Nephron progenitor cell (in vitro differentiated cells): ENCODE results near the gene DDX47.
"Not testable (repeated sequence)": the region's sequence is repeated elsewhere in the genome, so short reads cannot be mapped to it uniquely, and the experiment has no call there.

Experiments
- DNase-seq: peaks from one replicate; pipeline ENCODE4 v3.0.0; 2021
- H3K27ac Mint-ChIP-seq: 2 replicates; pipeline ENCODE4 v1.8.0; 2021; ENCODE audit warnings: mild to moderate bottlenecking, moderate library complexity, mixed read lengths
- H3K27me3 Mint-ChIP-seq: 2 replicates; pipeline ENCODE4 v1.8.0; 2021; ENCODE audit warnings: mild to moderate bottlenecking, low read depth, mixed read lengths; ENCODE audit not compliant: poor library complexity
- H3K36me3 Mint-ChIP-seq: 2 replicates; pipeline ENCODE4 v1.8.0; 2021; ENCODE audit warnings: low read depth, mixed read lengths
- H3K4me1 Mint-ChIP-seq: 2 replicates; pipeline ENCODE4 v1.8.0; 2021; ENCODE audit warnings: mixed read lengths
- H3K4me3 Mint-ChIP-seq: 2 replicates; pipeline ENCODE4 v1.8.0; 2021; ENCODE audit warnings: mild to moderate bottlenecking, moderate library complexity, mixed read lengths
- H3K9me3 Mint-ChIP-seq: 2 replicates; pipeline ENCODE4 v1.8.0; 2021; ENCODE audit warnings: mild to moderate bottlenecking, moderate library complexity, mixed read lengths
- TF ChIP-seq, protein P1 (sequence below): fragments of 200-600 bp; sonication (generic); IDR thresholded peaks from 2 replicates; pipeline ENCODE4 v1.5.0; 2021; ENCODE audit warnings: antibody characterized with exemption

Gene DDX47

GRCh38 chr12:12812618-12813119 lies 477 bp upstream of the DDX47 start:
- TF ChIP-seq, protein P1, sequence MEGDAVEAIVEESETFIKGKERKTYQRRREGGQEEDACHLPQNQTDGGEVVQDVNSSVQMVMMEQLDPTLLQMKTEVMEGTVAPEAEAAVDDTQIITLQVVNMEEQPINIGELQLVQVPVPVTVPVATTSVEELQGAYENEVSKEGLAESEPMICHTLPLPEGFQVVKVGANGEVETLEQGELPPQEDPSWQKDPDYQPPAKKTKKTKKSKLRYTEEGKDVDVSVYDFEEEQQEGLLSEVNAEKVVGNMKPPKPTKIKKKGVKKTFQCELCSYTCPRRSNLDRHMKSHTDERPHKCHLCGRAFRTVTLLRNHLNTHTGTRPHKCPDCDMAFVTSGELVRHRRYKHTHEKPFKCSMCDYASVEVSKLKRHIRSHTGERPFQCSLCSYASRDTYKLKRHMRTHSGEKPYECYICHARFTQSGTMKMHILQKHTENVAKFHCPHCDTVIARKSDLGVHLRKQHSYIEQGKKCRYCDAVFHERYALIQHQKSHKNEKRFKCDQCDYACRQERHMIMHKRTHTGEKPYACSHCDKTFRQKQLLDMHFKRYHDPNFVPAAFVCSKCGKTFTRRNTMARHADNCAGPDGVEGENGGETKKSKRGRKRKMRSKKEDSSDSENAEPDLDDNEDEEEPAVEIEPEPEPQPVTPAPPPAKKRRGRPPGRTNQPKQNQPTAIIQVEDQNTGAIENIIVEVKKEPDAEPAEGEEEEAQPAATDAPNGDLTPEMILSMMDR: no peak
- Mint-ChIP-seq H3K9me3 (no peaks in the 10 kb centered on the region), H3K27ac (no peak overlapping the region), H3K36me3 (peaks cover 31% of the 10 kb centered on the region), H3K27me3 (peaks cover 4% of the 10 kb centered on the region), H3K4me1 (peaks cover 72% of the 10 kb centered on the region), H3K4me3 (peak overlapping the region; percentile 99)
- DNase-seq: no peak

GRCh38 chr12:12817616-12818015 lies 4.5 kb downstream of the DDX47 start:
- Mint-ChIP-seq H3K36me3 (peaks cover 69% of the 10 kb centered on the region), H3K27me3 (peaks cover 4% of the 10 kb centered on the region), H3K4me3 (no peak overlapping the region), H3K9me3 (no peaks in the 10 kb centered on the region), H3K27ac (peak overlapping the region; percentile 45), H3K4me1 (peaks cover 56% of the 10 kb centered on the region)
- TF ChIP-seq, protein P1: no peak
- DNase-seq: no peak

GRCh38 chr12:12818701-12819100 lies 5.6 kb downstream of the DDX47 start:
- TF ChIP-seq, protein P1: no peak
- Mint-ChIP-seq H3K4me3 (no peak overlapping the region), H3K27me3 (no peaks in the 10 kb centered on the region), H3K9me3 (no peaks in the 10 kb centered on the region), H3K36me3 (peaks cover 80% of the 10 kb centered on the region), H3K27ac (peak overlapping the region; percentile 8), H3K4me1 (peaks cover 45% of the 10 kb centered on the region)
- no peak for DNase-seq

- H3K4me1 Mint-ChIP-seq: peaks cover 40% of the 10 kb centered on the region
- no peak overlapping the region for H3K27ac Mint-ChIP-seq
These were observed 6.1 kb downstream of the DDX47 start for GRCh38 chr12:12819221-12819620.

GRCh38 chr12:12819752-12820311 lies 6.7 kb downstream of the DDX47 start:
- Mint-ChIP-seq H3K27ac (no peak overlapping the region), H3K4me3 (no peak overlapping the region), H3K36me3 (peaks cover 82% of the 10 kb centered on the region), H3K9me3 (no peaks in the 10 kb centered on the region), H3K4me1 (peaks cover 34% of the 10 kb centered on the region), H3K27me3 (no peaks in the 10 kb centered on the region)
- no peak for DNase-seq
- TF ChIP-seq, protein P1: no peak

More at GRCh38 chr12:12819221-12819620, 6.1 kb downstream of the DDX47 start:
- no peak for DNase-seq
- Mint-ChIP-seq H3K9me3 (no peaks in the 10 kb centered on the region), H3K4me3 (no peak overlapping the region), H3K27me3 (no peaks in the 10 kb centered on the region), H3K36me3 (peaks cover 82% of the 10 kb centered on the region)
- TF ChIP-seq, protein P1: no peak

DNA sequence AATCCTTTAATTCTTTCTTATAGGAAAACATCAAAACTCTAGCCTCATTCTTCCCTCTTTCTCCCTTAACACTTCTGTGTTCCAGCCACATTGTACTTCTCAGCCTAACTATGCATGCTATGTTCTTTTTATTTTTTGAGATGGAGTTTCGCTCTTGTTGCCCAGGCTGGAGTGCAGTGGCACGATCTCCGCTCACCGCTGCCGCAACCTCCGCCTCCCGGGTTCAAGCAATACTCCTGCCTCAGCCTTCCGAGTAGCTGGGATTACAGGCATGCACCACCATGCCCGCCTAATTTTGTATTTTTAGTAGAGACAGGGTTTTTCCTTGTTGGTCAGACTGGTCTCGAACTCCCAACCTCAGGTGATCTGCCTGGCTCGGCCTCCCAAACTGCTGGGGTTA lies 7.2 kb downstream of the DDX47 start:
- DNase-seq, H3K27me3 Mint-ChIP-seq, H3K4me3 Mint-ChIP-seq, H3K9me3 Mint-ChIP-seq: not testable (repeated sequence)
- Mint-ChIP-seq H3K27ac (peak overlapping the region; percentile 49), H3K36me3 (peaks cover 84% of the 10 kb centered on the region), H3K4me1 (peaks cover 31% of the 10 kb centered on the region)
